Measurements from ENCODE around the gene PROSER2.

The PROSER2 gene

GRCh38 chr10:11878776-11879175 lies 55.6 kb downstream of the PROSER2 start:
- Histone ChIP-seq H3K27ac (no peak overlapping the region), H2AFZ (ENCODE audit: low read depth) (no peak overlapping the region)

DNA sequence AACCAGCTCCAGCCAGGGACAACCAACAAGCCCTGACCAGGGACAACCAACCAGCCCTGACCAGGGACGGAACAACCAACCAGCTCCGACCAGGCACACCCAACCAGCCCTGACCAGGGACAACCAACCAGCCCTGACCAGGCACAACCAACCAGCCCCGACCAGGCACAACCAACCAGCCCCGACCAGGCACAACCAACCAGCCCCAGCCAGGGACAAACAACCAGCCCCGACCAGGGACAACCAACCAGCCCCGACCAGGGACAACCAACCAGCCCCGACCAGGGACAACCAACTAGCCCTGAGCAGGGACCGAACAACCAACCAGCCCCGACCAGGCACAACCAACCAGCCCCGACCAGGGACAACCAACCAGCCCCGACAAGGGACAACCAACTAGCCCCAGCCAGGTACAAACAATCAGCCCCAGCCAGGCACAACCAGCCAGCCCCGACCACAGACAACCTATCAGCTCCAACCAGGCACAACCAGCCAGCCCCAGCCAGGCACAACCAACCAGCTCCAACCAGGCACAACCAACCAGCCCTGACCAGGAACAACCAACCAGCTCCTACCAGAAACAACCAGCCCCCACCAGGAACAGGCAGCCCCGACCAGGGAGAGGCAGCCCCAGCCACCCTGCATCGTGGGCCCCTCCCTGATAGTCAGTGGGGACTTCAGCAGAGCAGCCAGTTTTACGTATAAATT lies 56.4 kb downstream of the PROSER2 start:
- TF ChIP-seq, protein P1, sequence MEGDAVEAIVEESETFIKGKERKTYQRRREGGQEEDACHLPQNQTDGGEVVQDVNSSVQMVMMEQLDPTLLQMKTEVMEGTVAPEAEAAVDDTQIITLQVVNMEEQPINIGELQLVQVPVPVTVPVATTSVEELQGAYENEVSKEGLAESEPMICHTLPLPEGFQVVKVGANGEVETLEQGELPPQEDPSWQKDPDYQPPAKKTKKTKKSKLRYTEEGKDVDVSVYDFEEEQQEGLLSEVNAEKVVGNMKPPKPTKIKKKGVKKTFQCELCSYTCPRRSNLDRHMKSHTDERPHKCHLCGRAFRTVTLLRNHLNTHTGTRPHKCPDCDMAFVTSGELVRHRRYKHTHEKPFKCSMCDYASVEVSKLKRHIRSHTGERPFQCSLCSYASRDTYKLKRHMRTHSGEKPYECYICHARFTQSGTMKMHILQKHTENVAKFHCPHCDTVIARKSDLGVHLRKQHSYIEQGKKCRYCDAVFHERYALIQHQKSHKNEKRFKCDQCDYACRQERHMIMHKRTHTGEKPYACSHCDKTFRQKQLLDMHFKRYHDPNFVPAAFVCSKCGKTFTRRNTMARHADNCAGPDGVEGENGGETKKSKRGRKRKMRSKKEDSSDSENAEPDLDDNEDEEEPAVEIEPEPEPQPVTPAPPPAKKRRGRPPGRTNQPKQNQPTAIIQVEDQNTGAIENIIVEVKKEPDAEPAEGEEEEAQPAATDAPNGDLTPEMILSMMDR (conservative IDR thresholded peaks at IDR 0.05; ENCODE audit: low read depth, low read length) = no peak
- no peaks in the 10 kb centered on the region for H3K4me1 ChIP-seq (ENCODE audit: low read depth, poor library complexity, severe bottlenecking)

More at GRCh38 chr10:11878776-11879175, 55.6 kb downstream of the PROSER2 start:
- Histone ChIP-seq H3K36me3 (ENCODE audit: insufficient read depth) (no peaks in the 10 kb centered on the region), H3K79me2 (ENCODE audit: insufficient read depth, low read depth) (no peaks in the 10 kb centered on the region), H4K20me1 (ENCODE audit: insufficient read depth) (no peaks in the 10 kb centered on the region), H3K27me3 (ENCODE audit: insufficient read depth, low read depth) (no peaks in the 10 kb centered on the region), H3K4me3 (IDR thresholded peaks at IDR 0.05; ENCODE audit: insufficient read depth, low read depth, low read length) (no peak overlapping the region), H3K9ac (no peak overlapping the region), H3K4me2 (no peak overlapping the region), H3K4me1 (ENCODE audit: low read depth, poor library complexity, severe bottlenecking) (no peaks in the 10 kb centered on the region)
- TF ChIP-seq, protein P1 (conservative IDR thresholded peaks at IDR 0.05; ENCODE audit: low read depth, low read length) = no peak

DNA sequence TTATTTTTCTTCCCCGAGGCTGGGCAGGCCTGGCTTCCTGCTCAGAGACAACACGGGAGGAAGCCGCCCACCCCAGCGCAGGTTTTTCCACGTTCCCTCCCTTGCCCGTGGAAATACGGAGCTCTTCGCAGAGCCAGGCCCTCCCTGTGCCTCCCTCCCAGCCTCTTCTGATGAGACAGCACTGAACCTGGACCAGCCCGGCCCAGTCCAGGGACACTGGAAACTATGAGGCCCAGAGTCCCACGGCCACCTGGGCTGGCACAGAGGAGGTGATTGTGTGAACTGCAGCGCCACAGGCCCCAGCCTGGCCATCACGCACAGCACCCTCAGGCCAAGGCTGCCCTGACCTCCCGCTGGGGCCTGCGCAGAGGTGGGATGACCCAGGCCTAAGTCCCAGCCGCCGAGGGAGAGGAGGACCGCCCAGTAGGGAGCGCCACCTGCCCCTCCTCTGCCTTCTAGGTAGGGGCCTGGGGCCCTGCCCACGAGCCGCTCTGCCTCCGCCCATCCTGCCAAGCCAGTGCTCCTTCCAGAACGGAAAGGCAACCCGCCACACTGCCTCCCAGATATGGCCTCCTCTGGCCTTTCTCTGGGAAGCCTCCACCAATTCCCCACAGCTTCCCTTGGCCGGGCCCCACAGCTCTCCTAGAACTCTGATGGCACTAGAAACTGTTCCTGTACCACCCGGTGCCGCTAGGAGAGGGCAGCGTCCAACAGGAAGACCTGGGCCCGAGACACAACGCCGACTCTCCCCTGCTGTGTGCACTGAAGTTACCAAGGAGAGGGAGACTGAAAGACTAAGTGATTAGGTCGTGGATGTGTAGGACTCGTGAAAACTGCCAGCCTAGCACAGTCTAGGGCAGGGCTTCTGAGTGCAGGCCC lies 57.2 kb downstream of the PROSER2 start:
- TF ChIP-seq, protein P1 (conservative IDR thresholded peaks at IDR 0.05; ENCODE audit: low read depth, low read length) = no peak
- Histone ChIP-seq H3K4me2 (no peak overlapping the region), H2AFZ (ENCODE audit: low read depth) (no peak overlapping the region), H3K4me3 (IDR thresholded peaks at IDR 0.05; ENCODE audit: insufficient read depth, low read depth, low read length) (no peak overlapping the region), H3K36me3 (ENCODE audit: insufficient read depth) (no peaks in the 10 kb centered on the region), H3K27ac (no peak overlapping the region), H3K79me2 (ENCODE audit: insufficient read depth, low read depth) (no peaks in the 10 kb centered on the region), H4K20me1 (ENCODE audit: insufficient read depth) (no peaks in the 10 kb centered on the region), H3K9ac (no peak overlapping the region), H3K27me3 (ENCODE audit: insufficient read depth, low read depth) (no peaks in the 10 kb centered on the region), H3K4me1 (ENCODE audit: low read depth, poor library complexity, severe bottlenecking) (no peaks in the 10 kb centered on the region)

More for the DNA sequence above, 56.4 kb downstream of the PROSER2 start:
- Histone ChIP-seq H3K27ac (no peak overlapping the region), H3K9ac (no peak overlapping the region), H3K27me3 (ENCODE audit: insufficient read depth, low read depth) (no peaks in the 10 kb centered on the region), H3K36me3 (ENCODE audit: insufficient read depth) (no peaks in the 10 kb centered on the region), H4K20me1 (ENCODE audit: insufficient read depth) (no peaks in the 10 kb centered on the region), H2AFZ (ENCODE audit: low read depth) (no peak overlapping the region), H3K4me2 (no peak overlapping the region), H3K79me2 (ENCODE audit: insufficient read depth, low read depth) (no peaks in the 10 kb centered on the region), H3K4me3 (IDR thresholded peaks at IDR 0.05; ENCODE audit: insufficient read depth, low read depth, low read length) (no peak overlapping the region)

GRCh38 chr10:11881030-11881476 lies 57.9 kb downstream of the PROSER2 start:
- H3K27me3 ChIP-seq (ENCODE audit: insufficient read depth, low read depth) = no peaks in the 10 kb centered on the region
- no peaks in the 10 kb centered on the region for H4K20me1 ChIP-seq (ENCODE audit: insufficient read depth)
- no peak overlapping the region for H3K9ac ChIP-seq
- H2AFZ ChIP-seq (ENCODE audit: low read depth) = no peak overlapping the region
- H3K4me2 ChIP-seq = no peak overlapping the region
- no peaks in the 10 kb centered on the region for H3K36me3 ChIP-seq (ENCODE audit: insufficient read depth)
- H3K4me1 ChIP-seq (ENCODE audit: low read depth, poor library complexity, severe bottlenecking) = no peaks in the 10 kb centered on the region
- H3K79me2 ChIP-seq (ENCODE audit: insufficient read depth, low read depth) = no peaks in the 10 kb centered on the region
- TF ChIP-seq, protein P1 (conservative IDR thresholded peaks at IDR 0.05; ENCODE audit: low read depth, low read length) = no peak
- no peak overlapping the region for H3K4me3 ChIP-seq (IDR thresholded peaks at IDR 0.05; ENCODE audit: insufficient read depth, low read depth, low read length)
- no peak overlapping the region for H3K27ac ChIP-seq

Data from KMS-11 (cell line).